Endothelial cell of umbilical vein (primary cell): ENCODE measurements around the gene UBE2K. TPM values are rescaled to one million over a fixed set of nuclear protein-coding genes. Genes with fewer than 3 reads are reported as not detected.

Experiments used
- BruUV-seq: library from RNA; stranded (reverse); fragments of 400-500 nt; replicated peaks from 2 replicates; lab custom pipeline; 2021; lab: Mats Ljungman, UMichigan
- CTCF ChIA-PET: fragments of 300-600, 350-600 bp; sonication (Branson Sonifier 250); formaldehyde crosslinking; loops from one replicate; lab custom pipeline; 2021; ENCODE audit warnings: antibody characterized with exemption, inconsistent platforms; lab: Charles Lee
- POLR2A ChIA-PET: fragments of 300-600, 350-600 bp; sonication (Branson Sonifier 250); formaldehyde crosslinking; loops from one replicate; lab custom pipeline; 2021; ENCODE audit warnings: antibody characterized with exemption, inconsistent platforms; lab: Charles Lee
- DNase-seq: peaks from one replicate; pipeline ENCODE4 v3.0.0-alpha.2; 2011; ENCODE audit warnings: low read depth, low spot score
- FAIRE-seq: peaks from 2 replicates; lab custom pipeline; 2011; peaks lifted over from hg19 to GRCh38; lab: Jason Lieb, UNC
- H2AFZ ChIP-seq: 2 replicates; pipeline ENCODE4 v1.6.0; 2012; ENCODE audit warnings: low read depth, low read length, control low read depth, inconsistent platforms
- H3K27ac ChIP-seq: 2 replicates; pipeline ENCODE4 v1.5.1; 2011; ENCODE audit warnings: low read depth, mild to moderate bottlenecking, control low read depth, low read length, moderate library complexity; ENCODE audit not compliant: insufficient read depth
- H3K27me3 ChIP-seq, 2 experiments: 2 replicates each; pipeline versions ENCODE4 v1.6.0 to v1.6.1; 2011; ENCODE audit warnings: low read length in 2 of 2, mixed read lengths in 1 of 2; ENCODE audit not compliant: control insufficient read depth in 2 of 2, insufficient read depth in 2 of 2
- H3K36me3 ChIP-seq, 2 experiments: 2 replicates in 1 of 2; 3 replicates in 1 of 2; pipeline ENCODE4 v1.5.1; 2011; ENCODE audit warnings: low read length in 2 of 2, mild to moderate bottlenecking in 1 of 2, moderate library complexity in 1 of 2; ENCODE audit not compliant: control insufficient read depth in 2 of 2, insufficient read depth in 2 of 2; ENCODE audit errors: extremely low read depth in 1 of 2
- H3K4me1 ChIP-seq: 3 replicates; pipeline ENCODE4 v1.5.1; 2011; ENCODE audit warnings: mild to moderate bottlenecking, low read length; ENCODE audit not compliant: control insufficient read depth, insufficient read depth; ENCODE audit errors: extremely low read depth
- H3K4me2 ChIP-seq: 2 replicates; pipeline ENCODE4 v1.6.1; 2011; ENCODE audit warnings: low read length, control low read depth, mixed read lengths; ENCODE audit not compliant: insufficient read depth
- H3K4me3 ChIP-seq, 3 experiments: fragments of 200-600 bp in 1 of 3; sonication (generic), shearing (Covaris generic) in 1 of 3; replicated peaks in 1 of 3; 2 replicates each; pipeline ENCODE4 v1.5.1; 2011 to 2016; ENCODE audit warnings: control low read depth in 3 of 3, low read length in 3 of 3, mild to moderate bottlenecking in 2 of 3, inconsistent platforms in 1 of 3, low read depth in 1 of 3, moderate library complexity in 1 of 3; ENCODE audit not compliant: insufficient read depth in 1 of 3
- H3K79me2 ChIP-seq: 2 replicates; pipeline ENCODE4 v1.6.0; 2012; ENCODE audit warnings: low read length, inconsistent platforms; ENCODE audit not compliant: control insufficient read depth, insufficient read depth
- H3K9ac ChIP-seq: replicated peaks from 2 replicates; pipeline ENCODE3; 2011; ENCODE audit warnings: low read length, control low read depth; ENCODE audit not compliant: insufficient read depth; ENCODE audit errors: extremely low read depth
- H3K9me1 ChIP-seq: replicated peaks from 3 replicates; pipeline ENCODE4 v1.6.0; 2011; ENCODE audit warnings: mild to moderate bottlenecking, low read length; ENCODE audit not compliant: control insufficient read depth, insufficient read depth; ENCODE audit errors: extremely low read depth
- H3K9me3 ChIP-seq: replicated peaks from 2 replicates; pipeline ENCODE4 v1.5.1; 2012; ENCODE audit warnings: low read length, inconsistent platforms; ENCODE audit not compliant: control insufficient read depth, insufficient read depth
- H4K20me1 ChIP-seq: replicated peaks from 2 replicates; pipeline ENCODE3; 2011; ENCODE audit warnings: mild to moderate bottlenecking, low read length; ENCODE audit not compliant: control insufficient read depth, insufficient read depth; ENCODE audit errors: extremely low read depth
- EZH2 ChIP-seq: IDR thresholded peaks from 2 replicates; pipeline ENCODE4 v1.6.1; 2012; ENCODE audit warnings: borderline replicate concordance, low read depth, mild to moderate bottlenecking, moderate library complexity, low read length, inconsistent platforms; ENCODE audit not compliant: severe bottlenecking
- FOS ChIP-seq: IDR thresholded peaks from 2 replicates; pipeline ENCODE4 v1.6.1; 2011; ENCODE audit warnings: mild to moderate bottlenecking, low read length, moderate library complexity, borderline replicate concordance; ENCODE audit not compliant: insufficient read depth
- GATA2 ChIP-seq: IDR thresholded peaks from 2 replicates; pipeline ENCODE4 v1.7.0; 2011; ENCODE audit warnings: low read depth, mild to moderate bottlenecking, moderate library complexity, mixed read lengths, low read length; ENCODE audit not compliant: insufficient read length, insufficient read depth
- JUN ChIP-seq: IDR thresholded peaks from 2 replicates; pipeline ENCODE4 v1.6.1; 2011; ENCODE audit warnings: borderline replicate concordance, low read depth; ENCODE audit not compliant: insufficient read length, insufficient read depth
- MYC ChIP-seq: IDR thresholded peaks from one replicate; pipeline ENCODE4 v1.6.1; 2011; ENCODE audit warnings: mild to moderate bottlenecking, low read depth, low read length
- POLR2AphosphoS5 ChIP-seq: IDR thresholded peaks from 2 replicates; pipeline ENCODE4 v1.6.1; 2012; ENCODE audit warnings: low read depth, mild to moderate bottlenecking, control low read depth, low read length, moderate library complexity; ENCODE audit not compliant: insufficient read depth
- dilution Hi-C: fragments of 300-500 bp; cut with MboI; formaldehyde crosslinking; loops from one replicate; pipeline ENCODE4 v1.15.0; 2019; ENCODE audit warnings: low sequenced_read_pairs; ENCODE audit not compliant: extremely low pct_ligation_motif_present
- intact Hi-C: fragments of 100-400 bp; cut with micrococcal nuclease; formaldehyde crosslinking; loops from one replicate; pipeline ENCODE4 v1.10.0; 2022
- polyA plus RNA-seq, 4 experiments: library from polyadenylated mRNA; depleted of rRNA in 3 of 4; stranded (reverse) in 3 of 4; unstranded in 1 of 4; fragments of >200 nt; gene quantifications; 2 replicates each; pipeline versions ENCODE4 v1.2.1 to v1.2.3, GENCODE V29; 2011 to 2012; ENCODE audit warnings: missing spikeins in 1 of 4
- total RNA-seq: library from RNA; stranded (reverse); gene quantifications from 2 replicates; pipeline ENCODE4 v1.2.3, GENCODE V29; 2021
- TF ChIP-seq, protein P1 (sequence below), 2 donors: IDR thresholded peaks; 1 replicate in 1 of 2; 2 replicates in 1 of 2; pipeline ENCODE4 v1.5.1; 2011; ENCODE audit warnings: low read length in 2 of 2, mild to moderate bottlenecking in 2 of 2, moderate library complexity in 2 of 2, control low read depth in 1 of 2, inconsistent platforms in 1 of 2, low read depth in 1 of 2; ENCODE audit not compliant: insufficient read depth in 1 of 2; ENCODE audit errors: extremely low read depth in 1 of 2
- TF ChIP-seq, protein P2 (sequence below): IDR thresholded peaks from 2 replicates; pipeline ENCODE4 v1.6.1; 2011; ENCODE audit not compliant: insufficient read depth, insufficient read length

The UBE2K gene
- total and polyA plus RNA-seq, 2 donors (not counting 3 experiments of a cell fraction or from before 2014, with no cell fraction given), result 32.5 to 97.8 TPM

DNA sequence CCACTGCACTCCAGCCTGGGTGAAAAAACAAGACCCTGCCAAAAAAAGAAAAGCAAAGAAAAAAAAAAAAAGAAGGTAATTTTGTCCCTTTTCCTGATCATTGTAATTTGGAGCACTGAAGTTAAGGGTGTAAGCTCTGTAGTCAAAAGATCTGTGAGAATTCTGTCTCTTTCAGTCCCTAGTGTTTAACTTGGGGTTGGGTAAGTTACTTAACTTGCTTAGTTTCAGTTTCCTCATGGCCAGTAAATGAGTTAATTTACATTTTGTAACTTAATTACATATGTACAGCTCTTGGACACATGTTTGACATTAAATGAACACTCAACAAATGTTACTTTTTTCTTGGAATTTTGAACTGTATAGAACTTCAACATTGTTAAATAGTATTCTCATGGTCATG lies 10.9 kb upstream of the UBE2K start:
- Histone ChIP-seq H3K9me3 (no peaks in the 10 kb centered on the region), H3K27ac (no peak overlapping the region), H3K36me3 (no peaks in the 10 kb centered on the region), H3K4me3 (no peak overlapping the region), H3K27me3 (peaks cover 0 to 3% of the 10 kb centered on the region in 2 experiments), H3K4me1 (no peaks in the 10 kb centered on the region), H3K9ac (no peak overlapping the region), H4K20me1 (no peaks in the 10 kb centered on the region), H3K79me2 (no peaks in the 10 kb centered on the region), H3K4me2 (no peak overlapping the region), H3K9me1 (no peaks in the 10 kb centered on the region), H2AFZ (no peak overlapping the region)
- DNase-seq, result no peak
- ChIA-PET CTCF (no interaction called here), POLR2A (no interaction called here)
- BruUV-seq, result no TSS peak
- FAIRE-seq, result no peak
- no peak for TF ChIP-seq JUN
- no peak for TF ChIP-seq GATA2
- no peak for TF ChIP-seq FOS
- TF ChIP-seq EZH2, result no peak
- TF ChIP-seq, protein P1, sequence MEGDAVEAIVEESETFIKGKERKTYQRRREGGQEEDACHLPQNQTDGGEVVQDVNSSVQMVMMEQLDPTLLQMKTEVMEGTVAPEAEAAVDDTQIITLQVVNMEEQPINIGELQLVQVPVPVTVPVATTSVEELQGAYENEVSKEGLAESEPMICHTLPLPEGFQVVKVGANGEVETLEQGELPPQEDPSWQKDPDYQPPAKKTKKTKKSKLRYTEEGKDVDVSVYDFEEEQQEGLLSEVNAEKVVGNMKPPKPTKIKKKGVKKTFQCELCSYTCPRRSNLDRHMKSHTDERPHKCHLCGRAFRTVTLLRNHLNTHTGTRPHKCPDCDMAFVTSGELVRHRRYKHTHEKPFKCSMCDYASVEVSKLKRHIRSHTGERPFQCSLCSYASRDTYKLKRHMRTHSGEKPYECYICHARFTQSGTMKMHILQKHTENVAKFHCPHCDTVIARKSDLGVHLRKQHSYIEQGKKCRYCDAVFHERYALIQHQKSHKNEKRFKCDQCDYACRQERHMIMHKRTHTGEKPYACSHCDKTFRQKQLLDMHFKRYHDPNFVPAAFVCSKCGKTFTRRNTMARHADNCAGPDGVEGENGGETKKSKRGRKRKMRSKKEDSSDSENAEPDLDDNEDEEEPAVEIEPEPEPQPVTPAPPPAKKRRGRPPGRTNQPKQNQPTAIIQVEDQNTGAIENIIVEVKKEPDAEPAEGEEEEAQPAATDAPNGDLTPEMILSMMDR (IDR thresholded peaks at IDR 0.05; ENCODE audit: extremely low read depth in 1 of 2, insufficient read depth in 1 of 2, low read depth in 1 of 2, low read length in 2 of 2), result no peak
- TF ChIP-seq MYC, result no peak
- no peak for TF ChIP-seq POLR2AphosphoS5
- TF ChIP-seq, protein P2, sequence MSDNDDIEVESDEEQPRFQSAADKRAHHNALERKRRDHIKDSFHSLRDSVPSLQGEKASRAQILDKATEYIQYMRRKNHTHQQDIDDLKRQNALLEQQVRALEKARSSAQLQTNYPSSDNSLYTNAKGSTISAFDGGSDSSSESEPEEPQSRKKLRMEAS, result no peak
- intact Hi-C loops, result no loop called here
- dilution Hi-C loops, result no loop called here
